Hepatocyte (in vitro differentiated cells): ENCODE data around the gene SLC22A23.

ENCODE experiments used
- CTCF ChIP-seq: fragments of 200-600 bp; sonication (generic); IDR thresholded peaks from 2 replicates; pipeline ENCODE4 v1.5.1; 2016; ENCODE audit warnings: antibody characterized with exemption, mild to moderate bottlenecking; ENCODE audit not compliant: poor library complexity
- EZH2phosphoT487 ChIP-seq: fragments of 200-600 bp; sonication (generic); IDR thresholded peaks from one replicate; pipeline ENCODE4 v1.6.1; 2018; ENCODE audit warnings: antibody characterized with exemption, mild to moderate bottlenecking, low read depth, moderate library complexity; ENCODE audit not compliant: unreplicated experiment, severe bottlenecking

GRCh38 chr6:3237761-3238662 is 218.8 kb downstream of the SLC22A23 start:
- TF ChIP-seq EZH2phosphoT487, result no peak
- TF ChIP-seq CTCF, result no peak
